MM.1S (cell line): Measurements from ENCODE around the gene OR2V2.
"Not testable (repeated sequence)": the region's sequence is repeated elsewhere in the genome, so short reads cannot be mapped to it uniquely, and the experiment has no call there.

Experiments used
- DNase-seq: peaks from one replicate; pipeline ENCODE4 v3.0.0-alpha.2; 2015
- H2AFZ ChIP-seq: fragments of 300-600 bp; sonication (generic); 2 replicates; pipeline ENCODE4 v1.6.0; 2016; ENCODE audit warnings: antibody characterized with exemption, low read length
- H3F3A ChIP-seq: fragments of 300-600 bp; sonication (generic); 2 replicates; pipeline ENCODE4 v1.6.1; 2016; ENCODE audit warnings: mild to moderate bottlenecking, antibody characterized with exemption, low read length, moderate library complexity, mixed read lengths; ENCODE audit not compliant: insufficient read depth
- H3K27ac ChIP-seq: fragments of 300-600 bp; sonication (generic); 2 replicates; pipeline ENCODE4 v1.5.1; 2016; ENCODE audit warnings: mild to moderate bottlenecking, low read length
- H3K27me3 ChIP-seq: fragments of 300-600 bp; sonication (generic); replicated peaks from 2 replicates; pipeline ENCODE4 v1.6.0; 2016; ENCODE audit warnings: low read length; ENCODE audit not compliant: insufficient read depth
- H3K36me3 ChIP-seq: fragments of 300-600 bp; sonication (generic); replicated peaks from 2 replicates; pipeline ENCODE4 v1.6.1; 2016; ENCODE audit warnings: mild to moderate bottlenecking, low read length, mixed read lengths; ENCODE audit not compliant: insufficient read depth
- H3K4me1 ChIP-seq: fragments of 300-600 bp; sonication (generic); 2 replicates; pipeline ENCODE4 v1.6.1; 2016; ENCODE audit warnings: low read length, mixed read lengths
- H3K4me2 ChIP-seq: fragments of 300-600 bp; sonication (generic); 2 replicates; pipeline ENCODE4 v1.6.0; 2016; ENCODE audit warnings: low read depth, low read length
- H3K4me3 ChIP-seq: fragments of 300-600 bp; sonication (generic); 2 replicates; pipeline ENCODE4 v1.5.1; 2016; ENCODE audit warnings: low read length, mixed read lengths
- H3K79me2 ChIP-seq: fragments of 300-600 bp; sonication (generic); 2 replicates; pipeline ENCODE4 v1.6.1; 2016; ENCODE audit warnings: mixed run types, low read length, mixed read lengths
- H3K9ac ChIP-seq: fragments of 300-600 bp; sonication (generic); 2 replicates; pipeline ENCODE4 v1.6.1; 2016; ENCODE audit warnings: low read length, mixed read lengths
- H3K9me2 ChIP-seq: fragments of 300-600 bp; sonication (generic); replicated peaks from 2 replicates; pipeline ENCODE4 v1.6.1; 2016; ENCODE audit warnings: mild to moderate bottlenecking, low read length, mixed read lengths; ENCODE audit not compliant: insufficient read depth
- H3K9me3 ChIP-seq: fragments of 300-600 bp; sonication (generic); replicated peaks from 2 replicates; pipeline ENCODE4 v1.6.1; 2016; ENCODE audit warnings: mild to moderate bottlenecking, low read length, mixed read lengths; ENCODE audit not compliant: insufficient read depth
- H4K20me1 ChIP-seq: fragments of 300-600 bp; sonication (generic); 2 replicates; pipeline ENCODE4 v1.6.1; 2016; ENCODE audit warnings: mild to moderate bottlenecking, low read length, moderate library complexity, mixed read lengths; ENCODE audit not compliant: insufficient read depth
- EZH2 ChIP-seq: fragments of 300-600 bp; sonication (generic); optimal IDR thresholded peaks from 2 replicates; pipeline ENCODE3; 2017; ENCODE audit warnings: low read depth, mild to moderate bottlenecking, antibody characterized with exemption, low read length, mixed read lengths
- EZH2phosphoT487 ChIP-seq: fragments of 300-600 bp; sonication (generic); IDR thresholded peaks from 2 replicates; pipeline ENCODE4 v1.6.1; 2018; ENCODE audit warnings: antibody characterized with exemption, low read length
- TF ChIP-seq, protein P1 (sequence below): fragments of 300-600 bp; sonication (generic); IDR thresholded peaks from 2 replicates; pipeline ENCODE4 v1.5.1; 2016; ENCODE audit warnings: antibody characterized with exemption, low read length, mixed read lengths

The OR2V2 gene

DNA sequence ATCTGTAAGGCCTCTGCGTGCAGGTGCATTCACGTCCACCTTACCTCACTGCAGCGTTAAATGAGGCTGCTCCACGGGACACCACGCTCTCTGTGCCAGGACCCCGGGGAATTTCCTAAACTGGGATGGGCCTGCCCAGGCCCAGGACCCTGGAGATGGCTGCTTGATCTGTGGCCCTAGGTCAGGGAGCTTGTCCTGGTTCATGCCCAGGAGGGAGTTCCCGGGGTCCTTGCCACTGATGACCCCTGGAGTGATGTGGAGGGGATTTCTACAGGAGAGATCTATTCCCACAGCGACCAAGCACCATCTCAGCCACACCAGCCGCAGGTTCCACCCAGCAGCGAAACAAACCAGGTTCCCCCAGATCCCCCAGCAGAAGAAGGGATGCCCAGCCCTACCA is 19.9 kb upstream of the OR2V2 start:
- Histone ChIP-seq H3K4me2 (no peak overlapping the region), H3K27me3 (peaks cover 28% of the 10 kb centered on the region; the same call in 1 of the 2 replicates), H3K9me2 (no peaks in the 10 kb centered on the region), H3K4me1 (no peaks in the 10 kb centered on the region), H3K27ac (no peak overlapping the region), H3K9me3 (no peaks in the 10 kb centered on the region), H3F3A (no peaks in the 10 kb centered on the region), H3K79me2 (no peaks in the 10 kb centered on the region), H3K36me3 (no peaks in the 10 kb centered on the region), H4K20me1 (no peaks in the 10 kb centered on the region), H2AFZ (no peak overlapping the region), H3K4me3 (no peak overlapping the region), H3K9ac (no peak overlapping the region)
- no peak for TF ChIP-seq EZH2phosphoT487
- no peak for TF ChIP-seq EZH2
- TF ChIP-seq, protein P1, sequence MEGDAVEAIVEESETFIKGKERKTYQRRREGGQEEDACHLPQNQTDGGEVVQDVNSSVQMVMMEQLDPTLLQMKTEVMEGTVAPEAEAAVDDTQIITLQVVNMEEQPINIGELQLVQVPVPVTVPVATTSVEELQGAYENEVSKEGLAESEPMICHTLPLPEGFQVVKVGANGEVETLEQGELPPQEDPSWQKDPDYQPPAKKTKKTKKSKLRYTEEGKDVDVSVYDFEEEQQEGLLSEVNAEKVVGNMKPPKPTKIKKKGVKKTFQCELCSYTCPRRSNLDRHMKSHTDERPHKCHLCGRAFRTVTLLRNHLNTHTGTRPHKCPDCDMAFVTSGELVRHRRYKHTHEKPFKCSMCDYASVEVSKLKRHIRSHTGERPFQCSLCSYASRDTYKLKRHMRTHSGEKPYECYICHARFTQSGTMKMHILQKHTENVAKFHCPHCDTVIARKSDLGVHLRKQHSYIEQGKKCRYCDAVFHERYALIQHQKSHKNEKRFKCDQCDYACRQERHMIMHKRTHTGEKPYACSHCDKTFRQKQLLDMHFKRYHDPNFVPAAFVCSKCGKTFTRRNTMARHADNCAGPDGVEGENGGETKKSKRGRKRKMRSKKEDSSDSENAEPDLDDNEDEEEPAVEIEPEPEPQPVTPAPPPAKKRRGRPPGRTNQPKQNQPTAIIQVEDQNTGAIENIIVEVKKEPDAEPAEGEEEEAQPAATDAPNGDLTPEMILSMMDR: no peak
- no peak for DNase-seq

DNA sequence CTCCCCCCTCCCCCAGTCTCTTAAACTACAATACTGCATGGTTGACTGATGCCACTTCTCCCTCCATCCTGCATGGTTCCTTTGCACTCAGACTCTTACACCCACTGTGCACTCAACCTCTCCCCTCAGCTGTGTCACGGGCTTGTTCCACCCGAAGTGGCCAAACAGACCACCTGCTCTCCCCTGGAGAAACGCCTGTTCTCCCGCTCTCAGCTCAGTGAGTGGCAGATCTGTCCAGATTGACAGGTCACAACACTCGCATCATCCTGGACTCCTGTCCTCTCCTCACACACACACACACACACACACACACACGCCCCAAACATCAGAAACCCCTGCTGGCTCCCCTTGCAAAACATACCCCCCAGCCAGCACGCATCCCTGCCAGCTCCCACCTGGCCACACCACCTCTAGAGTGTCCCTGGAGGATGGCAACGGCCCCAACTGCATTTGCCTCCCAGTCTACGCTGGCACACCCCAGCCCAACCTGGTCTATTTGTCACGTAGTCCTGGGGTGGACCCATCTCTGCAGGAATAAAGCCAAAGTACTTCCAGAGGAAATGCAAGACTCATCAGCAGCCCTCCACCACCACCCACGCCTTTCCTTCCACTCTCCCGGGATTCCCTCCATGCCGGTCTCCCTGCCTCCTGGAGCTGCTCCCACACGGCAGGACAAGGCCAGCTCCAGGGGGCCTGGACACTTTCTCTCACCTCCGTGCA is 19.3 kb upstream of the OR2V2 start:
- Histone ChIP-seq H3K27me3 (peaks cover 25% of the 10 kb centered on the region; the same call in 1 of the 2 replicates), H2AFZ (no peak overlapping the region), H3K9ac (no peak overlapping the region), H3K9me2 (no peaks in the 10 kb centered on the region), H3K4me1 (no peaks in the 10 kb centered on the region), H3K4me2 (no peak overlapping the region), H3F3A (no peaks in the 10 kb centered on the region), H3K4me3 (no peak overlapping the region), H4K20me1 (no peaks in the 10 kb centered on the region), H3K9me3 (no peaks in the 10 kb centered on the region), H3K79me2 (no peaks in the 10 kb centered on the region), H3K27ac (no peak overlapping the region), H3K36me3 (no peaks in the 10 kb centered on the region)
- no peak for DNase-seq
- TF ChIP-seq EZH2 (no peak), EZH2phosphoT487 (no peak)
- TF ChIP-seq, protein P1: no peak

DNA sequence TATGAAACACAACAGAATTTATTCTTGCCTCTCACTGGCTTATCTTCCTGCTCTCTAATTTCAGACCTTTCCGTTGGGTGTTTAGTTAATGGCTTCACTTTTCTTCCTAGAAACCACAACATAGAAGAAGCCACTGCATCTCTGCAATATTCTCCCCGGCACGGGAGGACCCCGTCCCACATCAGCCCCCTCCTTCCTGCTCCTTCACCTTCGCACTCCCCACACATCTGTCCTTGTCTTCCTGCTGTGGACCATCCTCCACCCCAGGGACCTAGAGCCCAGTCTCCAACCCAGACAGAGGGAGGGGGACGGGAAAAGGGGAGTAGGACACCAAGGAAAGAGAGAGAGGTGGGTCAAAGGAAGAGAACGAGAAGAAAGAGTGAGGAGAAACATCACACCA is 17.8 kb upstream of the OR2V2 start:
- no peaks in the 10 kb centered on the region for H4K20me1 ChIP-seq

DNA sequence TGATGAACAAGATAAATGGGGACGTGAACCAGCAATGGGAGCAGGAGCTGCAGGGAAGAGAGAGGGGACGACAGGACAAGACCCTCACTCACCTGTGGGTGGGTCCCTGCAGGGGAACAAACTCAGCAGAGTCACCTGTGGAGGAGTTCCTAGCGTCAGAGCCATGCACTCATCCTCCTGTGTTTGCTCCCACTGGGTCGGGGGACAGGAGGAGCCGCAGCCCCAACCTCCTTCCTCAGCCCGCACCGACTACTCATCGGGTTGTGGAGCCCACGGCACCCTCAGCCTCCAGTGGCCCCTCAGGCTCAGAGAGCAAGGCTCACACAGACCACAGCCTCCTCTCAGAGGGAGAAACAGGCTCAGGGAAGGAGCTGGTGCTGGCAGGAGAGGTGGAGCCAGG is 17.3 kb upstream of the OR2V2 start:
- not testable (repeated sequence) for H3K4me1 ChIP-seq, H2AFZ ChIP-seq, H3F3A ChIP-seq, H4K20me1 ChIP-seq, H3K4me2 ChIP-seq, H3K9me2 ChIP-seq, H3K9ac ChIP-seq, H3K27ac ChIP-seq, H3K79me2 ChIP-seq, H3K36me3 ChIP-seq, DNase-seq, H3K9me3 ChIP-seq, H3K4me3 ChIP-seq
- peaks cover 25% of the 10 kb centered on the region; the same call in 1 of the 2 replicates for H3K27me3 ChIP-seq

More for the DNA sequence above, 17.8 kb upstream of the OR2V2 start:
- no peak overlapping the region for H2AFZ ChIP-seq
- no peak overlapping the region for H3K4me2 ChIP-seq
- H3K4me1 ChIP-seq: 0 out of 2 replicates have a peak, but pooled peaks cover 4% of the 10 kb centered on the region
- H3K4me3 ChIP-seq: no peak overlapping the region
- H3K9me3 ChIP-seq: no peaks in the 10 kb centered on the region
- no peak for DNase-seq
- H3F3A ChIP-seq: no peaks in the 10 kb centered on the region
- peaks cover 25% of the 10 kb centered on the region; the same call in 1 of the 2 replicates for H3K27me3 ChIP-seq
- no peaks in the 10 kb centered on the region for H3K36me3 ChIP-seq
- no peaks in the 10 kb centered on the region for H3K79me2 ChIP-seq
- no peaks in the 10 kb centered on the region for H3K9me2 ChIP-seq
- H3K27ac ChIP-seq: no peak overlapping the region
- no peak overlapping the region for H3K9ac ChIP-seq
- TF ChIP-seq EZH2phosphoT487 (no peak), EZH2 (no peak)
- TF ChIP-seq, protein P1: no peak
